Heart left ventricle (tissue), 13 donors: ENCODE results near the gene PLEKHG4B.
"Not testable (repeated sequence)": the region's sequence is repeated elsewhere in the genome, so short reads cannot be mapped to it uniquely, and the experiment has no call there.

ENCODE experiments used
- CTCF ChIP-seq, 12 donors: fragments of 200-600 bp; sonication (generic) in 4 of 12; IDR thresholded peaks; one replicate each; pipeline versions ENCODE4 v1.5.0 to v1.8.0; 2018 to 2022; ENCODE audit warnings: antibody characterized with exemption in 12 of 12, mild to moderate bottlenecking in 5 of 12
- POLR2A ChIP-seq, 2 donors: fragments of 450-650 bp; IDR thresholded peaks; one replicate each; pipeline ENCODE4 v1.6.1; 2017; ENCODE audit warnings: antibody characterized with exemption in 2 of 2, mild to moderate bottlenecking in 2 of 2, moderate library complexity in 2 of 2
- donor health status: ischemic (EF 13 %, LVEDD 7.1; RV severe dilation, severe dysfunction).
- donor health status: DM: no; HTN: yes; CAD: no.
- donor health status: DM: no; HTN: no; CAD: no.
- donor health status: ischemic (EF 25% LVEDD 6.9; RV normal size, moderate dysfunction).
- donor health status: ischemic (EF 25% LVEDD 5.7; RV mildly dilated, moderate dysfunction).
- donor health status: ischemic (EF 35%, LVEDD 5.7; RV mildly dilated, moderate dysfunction).
- donor health status: nonischemic (EF 11% LVEDD 7.7; RV severe dilation, severe dysfunction).
- donor health status: DM: yes; HTN: yes; CAD: no.
- donor health status: PGD.
- donor health status: ischemic (EF 29% LVEDD 5.4; RV normal size, mild dysfunction).
- donor health status: nonischemic (EF 23%, LVEDD 6.1; RV moderate dilation, normal function).

DNA sequence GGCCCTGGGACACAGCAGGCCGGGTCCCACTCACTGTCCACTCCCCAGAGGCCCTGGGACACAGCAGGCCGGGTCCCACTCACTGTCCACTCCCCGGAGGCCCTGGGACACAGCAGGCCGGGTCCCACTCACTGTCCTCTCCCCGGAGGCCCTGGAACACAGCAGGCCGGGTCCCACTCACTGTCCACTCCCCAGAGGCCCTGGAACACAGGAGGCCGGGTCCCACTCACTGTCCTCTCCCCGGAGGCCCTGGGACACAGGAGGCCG is 18.9 kb upstream of the PLEKHG4B start:
- not testable (repeated sequence) for TF ChIP-seq CTCF, POLR2A (IDR thresholded peaks at IDR 0.05)
